ENCODE results near the gene EGR2.
"Not testable (repeated sequence)": the region's sequence is repeated elsewhere in the genome, so short reads cannot be mapped to it uniquely, and the experiment has no call there.

The EGR2 gene

DNA sequence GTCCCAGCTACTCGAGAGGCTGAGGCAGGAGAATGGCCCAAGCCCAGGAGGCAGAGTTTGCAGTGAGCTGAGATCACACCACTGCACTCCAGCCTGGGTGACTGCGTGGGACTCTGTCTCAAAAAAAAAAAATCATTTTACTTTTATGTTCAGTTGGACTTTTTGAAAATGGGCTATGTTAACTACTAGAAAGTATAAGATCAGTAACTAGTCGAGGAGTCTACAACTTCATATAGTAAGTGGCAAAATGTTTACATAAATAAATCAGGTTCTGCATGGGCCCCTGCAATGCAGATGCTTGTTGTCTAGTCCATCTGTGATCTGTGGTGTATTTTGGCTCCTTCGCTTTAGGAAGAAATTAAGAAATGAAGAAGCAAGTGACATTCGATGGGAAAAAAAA lies 23.9 kb downstream of the EGR2 start:
- DNase-seq, result no peak

DNA sequence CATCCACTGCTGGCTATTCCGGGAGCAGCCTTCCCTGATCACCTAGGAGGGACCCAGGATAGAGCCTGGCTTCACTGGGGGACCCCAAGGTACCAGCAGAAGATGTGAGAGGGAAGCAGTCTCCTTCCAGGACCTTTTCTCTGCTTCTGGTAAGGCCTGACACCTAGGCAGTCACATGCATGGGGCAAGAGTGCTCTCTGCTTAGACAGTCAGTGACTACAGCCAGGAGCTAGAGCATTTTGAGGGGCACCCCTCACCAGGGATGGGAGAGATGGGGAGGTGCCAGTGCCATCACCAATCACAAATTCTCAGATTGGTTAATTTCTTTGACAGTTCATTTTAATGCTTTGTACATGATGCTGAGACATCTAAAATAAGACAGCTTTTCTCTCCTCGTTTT lies 25.6 kb downstream of the EGR2 start:
- no peak for DNase-seq

DNA sequence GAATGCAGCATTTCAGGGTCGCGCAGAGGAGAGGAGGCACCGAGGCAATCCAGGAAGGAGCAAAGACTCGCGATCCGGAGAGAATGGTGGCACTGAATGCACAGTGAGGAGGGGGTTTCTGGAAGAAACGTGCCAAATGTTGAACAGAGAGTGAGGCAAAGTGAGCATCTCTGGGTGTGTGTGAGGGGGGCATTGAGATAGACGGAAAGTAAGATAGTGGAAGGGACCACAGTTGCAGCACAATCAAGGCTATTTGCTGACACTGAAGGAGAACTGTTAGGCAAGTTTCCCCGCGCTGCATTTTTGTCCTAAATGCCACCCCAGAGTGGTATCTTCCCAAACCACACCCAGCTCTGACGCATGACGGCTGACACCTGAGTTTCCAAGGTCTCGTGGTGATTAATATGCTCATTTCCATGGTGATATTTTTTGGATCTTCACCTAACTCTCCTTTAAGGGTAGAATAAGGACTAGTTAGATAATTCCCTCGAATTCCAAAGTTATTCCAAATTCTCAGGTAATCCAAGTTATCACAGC lies 26.1 kb downstream of the EGR2 start:
- DNase-seq, result no peak

DNA sequence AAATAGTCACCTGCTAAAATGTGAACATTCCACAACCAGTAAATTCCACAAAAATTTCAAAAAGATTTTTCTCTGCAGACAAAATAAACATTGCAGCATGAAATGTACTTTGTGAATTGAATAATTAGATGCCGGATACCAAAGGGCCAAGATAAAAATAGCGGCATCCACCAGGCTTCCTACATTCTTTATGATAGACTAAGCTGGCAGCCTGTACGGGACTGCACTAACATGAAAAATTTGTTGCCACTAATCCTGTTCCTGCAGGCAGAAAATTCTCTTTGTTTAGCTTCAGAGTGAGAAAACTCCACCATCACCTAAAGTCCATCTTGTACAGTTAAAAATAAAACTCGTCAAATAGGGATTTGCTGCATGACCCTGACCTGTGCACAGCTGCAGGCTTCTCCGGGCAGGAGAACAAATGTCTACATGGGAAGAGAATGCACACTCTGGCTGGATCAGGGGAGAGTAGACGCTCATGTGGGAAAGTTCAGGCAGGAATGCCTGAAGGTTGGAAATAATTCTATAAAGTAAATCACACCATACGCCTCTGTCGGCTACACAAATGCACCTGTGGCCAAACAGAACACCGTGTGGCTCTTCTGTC lies 27.2 kb downstream of the EGR2 start:
- DNase-seq, result no peak

DNA sequence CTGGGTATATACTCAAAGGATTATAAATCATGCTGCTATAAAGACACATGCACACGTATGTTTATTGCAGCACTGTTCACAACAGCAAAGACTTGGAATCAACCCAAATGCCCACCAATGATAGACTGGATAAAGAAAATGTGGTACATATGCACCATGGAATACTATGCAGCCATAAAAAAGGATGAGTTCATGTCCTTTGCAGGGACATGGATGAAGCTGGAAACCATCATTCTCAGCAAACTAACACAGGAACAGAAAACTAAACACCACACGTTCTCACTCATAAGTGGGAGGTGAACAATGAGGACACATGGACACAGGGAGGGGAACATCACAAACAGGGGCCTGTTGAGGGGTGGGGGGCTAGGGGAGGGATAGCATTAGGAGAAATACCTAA lies 27.9 kb downstream of the EGR2 start:
- DNase-seq, result not testable (repeated sequence)

DNA sequence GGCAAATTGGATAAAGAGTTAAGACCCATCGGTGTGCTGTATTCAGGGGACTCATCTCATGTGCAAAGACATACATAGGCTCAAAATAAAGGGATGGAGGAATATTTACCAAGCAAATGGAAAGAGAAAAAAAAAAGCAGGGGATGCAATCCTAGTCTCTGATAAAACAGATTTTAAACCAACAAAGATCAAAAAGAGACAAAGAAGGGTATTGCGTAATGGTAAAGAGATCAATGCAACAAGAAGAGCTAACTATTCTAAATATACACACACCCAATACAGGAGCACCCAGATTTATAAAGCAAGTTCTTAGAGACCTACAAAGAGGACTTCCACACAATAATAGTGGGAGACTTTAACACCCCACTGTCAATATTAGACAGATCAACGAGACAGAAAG lies 31.6 kb downstream of the EGR2 start:
- DNase-seq, result not testable (repeated sequence)

DNA sequence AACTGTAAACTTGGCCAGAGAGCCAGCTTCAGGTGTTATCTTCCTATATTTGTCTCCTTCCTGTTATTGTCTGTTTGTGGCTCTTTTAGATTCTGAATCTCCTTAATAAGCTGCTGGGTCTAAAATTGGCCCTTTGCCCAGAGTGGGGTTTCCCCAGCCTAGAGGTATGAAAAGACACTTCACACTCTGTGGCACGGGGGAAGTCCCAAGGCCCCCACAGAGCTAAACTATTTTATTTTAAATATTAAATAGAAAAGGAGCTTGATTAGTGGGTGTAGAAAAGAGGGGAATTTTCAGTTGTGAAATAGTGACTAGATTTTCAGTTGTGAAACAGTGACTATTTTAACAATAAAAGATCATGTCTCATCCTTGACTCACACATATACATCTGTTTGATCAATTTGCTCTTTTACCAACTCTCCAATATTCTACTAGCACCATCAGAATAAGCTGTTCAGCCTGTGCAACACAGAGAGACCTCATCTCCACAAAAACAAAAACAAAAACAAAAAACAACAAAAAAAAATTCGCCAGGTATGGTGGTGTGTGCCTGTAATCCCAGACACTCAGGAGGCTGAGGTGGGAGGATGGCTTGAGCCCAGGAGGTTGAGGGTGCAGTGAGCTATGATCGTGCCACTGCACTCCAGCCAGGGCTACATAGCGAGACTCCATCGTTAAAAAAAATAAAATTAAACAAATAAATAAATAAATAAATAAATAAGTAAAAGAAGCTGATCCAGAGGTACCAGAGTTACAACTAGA lies 36.5 kb downstream of the EGR2 start:
- no peak for DNase-seq

DNA sequence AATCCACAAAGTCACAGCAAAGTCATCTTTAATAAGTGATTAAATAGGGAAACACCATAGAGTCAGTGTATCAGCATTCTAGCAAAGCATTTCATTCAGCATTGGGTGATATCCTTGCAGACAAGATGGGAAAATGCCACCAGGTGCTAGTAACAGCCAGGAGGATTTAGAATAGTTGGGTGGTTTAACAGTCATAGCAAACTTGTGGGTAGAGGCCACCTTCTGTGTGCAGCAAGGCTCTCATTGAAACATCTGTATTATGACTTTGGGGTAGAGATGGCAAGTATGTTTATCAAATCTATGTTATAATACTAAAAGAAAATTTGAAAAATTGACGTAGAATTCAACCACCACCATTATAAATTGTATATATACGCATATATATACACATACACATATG lies 38.0 kb downstream of the EGR2 start:
- DNase-seq, result no peak

DNA sequence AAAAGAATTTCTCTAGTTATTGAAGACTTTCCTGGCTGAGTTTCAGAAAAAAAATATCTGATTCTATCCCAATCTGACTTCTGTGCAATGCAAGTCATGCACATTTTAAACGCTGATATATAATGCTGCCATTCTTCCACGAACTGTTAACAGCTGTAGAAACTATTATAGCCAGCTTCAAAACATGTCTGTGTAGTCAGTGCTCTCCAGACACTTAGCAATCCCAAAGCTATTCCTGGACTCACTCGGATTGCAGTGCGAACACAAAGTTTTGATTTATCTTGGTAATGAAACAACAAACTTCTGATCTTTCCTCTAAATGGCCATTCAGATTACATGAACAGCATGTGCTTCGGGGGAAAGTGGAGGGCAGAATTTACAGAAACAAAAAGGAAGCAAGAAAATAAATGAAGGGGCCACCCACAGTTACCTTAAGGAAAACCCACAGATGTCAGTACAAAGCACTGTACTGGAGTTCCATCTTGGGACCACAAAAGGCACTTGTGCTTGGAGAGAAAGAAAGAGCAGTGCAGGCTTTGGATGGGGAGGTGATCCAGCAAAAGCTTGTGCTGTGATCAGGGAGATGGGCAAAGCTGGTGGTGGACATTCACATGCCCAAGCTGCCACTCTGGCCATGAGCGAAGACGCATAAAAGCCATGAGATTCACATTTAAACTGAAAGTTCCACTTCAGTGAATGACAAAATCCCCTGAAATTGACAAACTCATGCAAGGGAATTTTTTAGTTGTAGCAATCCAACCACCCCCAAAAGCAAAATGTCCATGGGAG lies 43.8 kb downstream of the EGR2 start:
- DNase-seq, result no peak

DNA sequence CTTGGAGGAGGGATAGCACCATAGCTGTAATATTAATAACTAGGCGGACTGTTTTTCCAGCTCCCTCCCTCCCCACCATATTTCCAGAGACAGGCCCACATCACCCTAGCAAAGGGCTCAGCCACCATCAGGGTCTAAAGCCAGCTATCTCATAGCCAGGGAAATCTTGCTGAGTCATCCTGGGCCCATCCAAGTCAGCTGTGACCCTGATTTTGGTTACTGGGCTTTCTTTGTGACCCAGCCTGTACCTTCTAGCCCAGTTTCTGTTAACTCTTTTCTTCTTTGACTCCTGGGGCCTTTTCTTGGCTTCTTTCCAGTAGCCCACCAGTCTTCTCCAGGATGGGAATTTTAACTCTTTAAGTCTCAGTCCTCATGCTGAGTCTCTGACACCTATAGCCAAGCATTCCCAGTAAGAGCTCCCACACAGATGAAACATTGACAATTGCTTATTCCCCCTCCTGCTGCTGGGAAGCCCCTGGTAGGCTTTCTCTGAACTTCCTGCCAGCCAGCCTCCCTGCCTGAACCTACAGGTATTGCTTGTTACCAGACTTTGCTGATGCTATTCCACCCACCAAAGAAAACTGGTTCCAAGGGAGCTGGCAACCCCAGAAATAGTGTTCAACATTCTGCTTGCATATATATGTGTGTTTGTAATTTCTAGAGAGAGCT lies 46.5 kb downstream of the EGR2 start:
- DNase-seq, result no peak

DNA sequence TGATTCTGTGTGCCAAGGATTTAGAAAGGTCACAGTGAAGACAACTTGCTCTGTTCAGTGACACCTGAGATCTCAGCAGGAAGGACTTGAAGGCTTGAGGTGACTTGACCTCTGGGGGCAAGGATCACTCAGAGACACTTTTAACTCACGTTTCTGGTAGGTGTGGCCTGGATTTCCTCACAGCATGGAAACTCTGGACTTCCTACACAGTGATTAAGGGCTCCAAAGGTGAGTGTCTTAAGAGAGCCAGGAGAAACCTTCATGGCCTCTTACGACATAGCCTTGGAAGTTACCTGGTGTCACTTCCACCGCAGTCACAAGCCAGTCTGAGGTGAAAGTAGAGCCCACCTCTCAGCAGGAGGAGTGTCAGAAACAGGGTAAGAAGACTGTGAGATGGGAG lies 49.8 kb downstream of the EGR2 start:
- no peak for DNase-seq

DNA sequence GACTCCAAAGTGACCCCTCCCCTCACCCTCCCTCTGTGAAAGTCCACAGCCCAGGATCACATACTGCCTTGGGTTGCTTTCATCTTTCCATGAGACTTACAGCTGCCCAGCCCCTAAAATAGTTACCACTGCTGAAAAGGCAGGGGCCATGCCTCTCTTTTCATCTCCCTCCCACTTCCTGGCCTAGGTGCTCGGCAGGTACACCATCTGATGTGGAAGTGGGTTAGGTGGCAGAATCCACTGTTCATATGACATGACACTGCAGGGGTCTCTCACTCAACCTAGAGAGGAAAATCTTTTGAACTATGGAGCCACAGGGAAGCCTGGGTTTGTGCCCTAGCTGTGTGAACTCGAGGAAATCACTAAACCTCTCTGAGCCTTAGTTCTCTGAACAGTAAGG lies 50.4 kb downstream of the EGR2 start:
- DNase-seq, result no peak

DNA sequence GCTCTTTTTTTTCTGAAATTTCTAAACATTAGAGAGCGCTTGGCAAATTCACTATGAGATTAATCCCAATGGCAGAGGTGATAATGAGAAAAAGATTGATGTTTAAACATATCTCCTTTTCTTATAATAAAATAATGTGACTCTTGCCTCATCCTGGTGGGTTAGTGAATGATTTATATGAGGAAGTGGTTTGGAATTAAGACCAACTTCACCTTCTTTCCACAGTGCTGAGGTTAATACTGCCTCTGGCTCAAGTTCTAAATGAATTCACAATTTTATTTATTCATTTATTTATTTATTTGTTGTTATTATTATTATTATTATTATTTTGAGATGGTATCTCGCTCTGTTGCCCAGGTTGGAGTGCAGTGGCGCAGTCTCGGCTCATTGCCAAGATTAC lies 52.2 kb downstream of the EGR2 start:
- DNase-seq, result no peak

DNA sequence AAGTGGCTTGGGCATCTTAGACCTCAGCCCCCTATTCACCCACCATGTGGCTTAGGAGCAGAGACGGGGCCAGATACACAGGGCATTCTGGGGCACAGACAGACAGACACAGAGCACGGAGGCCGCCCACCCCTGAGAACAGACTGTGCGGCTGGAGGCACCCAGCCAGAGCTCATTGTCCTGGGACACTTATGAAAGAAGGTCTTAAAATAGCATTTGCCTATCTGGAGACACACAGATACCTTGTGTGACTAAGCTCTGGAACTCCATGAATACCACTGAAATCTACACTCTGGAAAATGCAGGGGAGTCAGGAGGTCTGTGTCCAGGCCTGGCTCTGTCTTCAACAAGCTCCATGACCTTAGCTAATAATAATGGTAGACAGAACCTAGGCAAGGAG lies 53.0 kb downstream of the EGR2 start:
- DNase-seq, result no peak
